ENCODE data around the gene SLC1A7.

SLC1A7 gene

DNA sequence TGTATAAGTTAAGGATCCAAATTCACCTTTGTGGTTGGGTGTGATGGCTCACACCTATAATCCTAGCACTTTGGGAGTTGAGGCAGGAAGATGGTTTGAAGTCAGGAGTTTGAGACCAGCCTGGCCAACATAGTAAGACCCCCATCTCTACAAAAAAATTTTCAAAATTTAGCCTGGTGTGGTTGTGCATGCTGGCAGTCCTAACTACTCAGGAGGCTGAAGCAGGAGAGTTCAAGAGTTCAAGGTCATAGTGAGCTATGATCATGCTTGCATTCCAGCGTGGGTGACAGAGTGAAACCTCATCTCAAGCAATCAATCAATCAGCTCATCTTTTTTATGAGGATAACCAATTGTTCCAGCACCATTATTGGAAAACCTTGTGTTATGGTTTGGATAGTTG is 16.5 kb upstream of the SLC1A7 start:
- DNase-seq, result no peak

DNA sequence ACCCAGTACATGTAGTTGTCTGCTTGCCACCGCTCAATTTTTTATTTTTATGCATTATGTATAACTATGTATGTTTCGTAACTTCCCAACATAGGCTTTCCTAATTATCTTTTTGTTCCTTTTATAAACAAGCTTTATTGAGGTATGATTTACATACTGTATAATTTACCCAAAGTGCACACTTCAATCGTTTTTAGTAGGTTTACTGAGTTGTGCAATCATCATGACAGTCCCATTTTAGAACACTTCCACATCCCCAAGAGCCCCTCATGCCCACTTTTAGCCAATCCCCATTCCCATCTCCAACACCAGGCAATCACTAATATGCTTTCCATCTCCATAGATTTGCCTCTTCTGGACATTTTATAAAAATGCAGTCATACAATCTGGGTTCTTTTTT is 14.3 kb upstream of the SLC1A7 start:
- no peak for DNase-seq

DNA sequence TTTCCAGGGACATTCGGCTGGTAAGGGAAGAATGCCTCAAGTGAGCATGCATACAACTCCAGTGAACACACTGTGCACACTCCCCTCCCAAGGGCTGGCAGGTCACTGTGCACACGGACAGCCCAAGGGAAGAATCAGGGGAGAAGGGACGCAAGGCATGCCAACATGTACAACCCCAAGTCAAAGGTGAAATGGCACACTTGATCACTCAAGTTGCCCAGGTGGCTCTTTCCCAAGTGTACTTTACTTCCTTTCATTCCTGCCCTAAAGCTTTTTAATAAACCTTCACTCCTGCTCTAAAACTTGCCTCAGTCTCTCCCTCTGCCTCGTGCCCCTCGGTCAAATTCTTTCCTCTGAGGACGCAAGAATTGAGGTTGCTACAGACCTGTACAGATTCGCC is 13.5 kb upstream of the SLC1A7 start:
- DNase-seq, result no peak

DNA sequence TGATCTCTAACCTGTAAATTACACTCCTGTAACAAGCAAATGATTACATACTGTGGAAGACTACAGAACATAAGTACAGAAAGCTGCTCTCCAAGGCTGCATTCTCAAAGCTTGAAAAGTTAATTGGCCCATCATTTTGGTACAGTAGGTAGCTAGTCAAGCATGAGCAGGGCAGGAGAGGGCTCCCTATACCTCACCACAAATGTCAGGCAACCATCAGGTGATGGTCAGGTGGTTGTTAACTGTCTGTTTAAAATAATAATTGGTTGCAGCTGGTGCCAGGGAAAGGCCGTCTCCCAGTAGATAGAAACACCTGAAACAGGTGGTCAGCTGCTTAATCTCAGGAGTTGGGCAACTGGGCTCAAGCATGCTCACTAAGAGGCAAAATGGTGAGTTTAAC is 13.1 kb upstream of the SLC1A7 start:
- DNase-seq, result no peak

DNA sequence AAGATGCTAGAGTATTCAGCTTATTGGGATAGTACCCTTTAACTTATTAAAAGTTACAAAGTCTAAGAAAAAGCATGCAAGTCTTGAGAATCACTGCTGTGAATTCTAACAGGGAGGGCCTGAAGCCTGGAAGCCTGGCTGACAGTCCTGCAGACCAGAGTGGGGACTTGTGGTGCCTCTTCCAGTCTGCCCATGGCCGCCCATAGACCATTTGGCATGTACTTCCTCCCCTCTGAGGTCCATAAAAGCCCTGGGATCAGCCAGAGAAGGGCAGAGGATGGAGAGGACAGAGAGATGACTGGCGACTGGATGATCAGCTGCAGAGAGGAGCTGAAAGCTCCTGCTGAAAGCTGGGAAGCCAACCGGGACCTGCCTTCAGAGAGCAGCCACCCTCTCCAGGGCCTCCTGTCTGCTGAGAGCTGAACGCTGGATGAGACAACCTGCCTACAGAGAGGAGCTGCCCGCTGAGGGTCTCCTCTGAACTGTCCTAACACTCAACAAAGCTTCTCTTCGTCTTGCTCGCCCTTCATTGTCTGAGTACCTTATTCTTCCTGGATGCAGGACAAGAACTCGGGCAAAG is 12.5 kb upstream of the SLC1A7 start:
- DNase-seq, result no peak

DNA sequence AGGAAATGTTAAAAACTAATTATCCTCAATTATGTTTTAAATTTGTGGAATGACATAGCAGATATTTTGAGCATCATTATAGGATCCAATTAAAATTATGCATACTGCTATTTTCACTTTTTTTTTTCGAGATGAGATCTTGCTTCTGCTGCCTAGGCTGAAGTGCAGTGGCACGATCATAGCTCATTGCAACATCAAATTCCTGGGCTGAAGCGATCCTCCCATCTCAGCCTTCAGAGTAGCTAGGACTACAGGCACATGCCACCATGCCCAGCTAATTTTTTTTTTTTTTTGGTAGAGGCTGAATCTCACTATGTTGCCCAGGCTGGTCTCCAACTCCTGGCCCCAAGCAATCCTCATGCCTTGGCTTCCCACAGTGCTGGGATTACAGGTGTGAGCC is 11.3 kb upstream of the SLC1A7 start:
- no peak for DNase-seq

DNA sequence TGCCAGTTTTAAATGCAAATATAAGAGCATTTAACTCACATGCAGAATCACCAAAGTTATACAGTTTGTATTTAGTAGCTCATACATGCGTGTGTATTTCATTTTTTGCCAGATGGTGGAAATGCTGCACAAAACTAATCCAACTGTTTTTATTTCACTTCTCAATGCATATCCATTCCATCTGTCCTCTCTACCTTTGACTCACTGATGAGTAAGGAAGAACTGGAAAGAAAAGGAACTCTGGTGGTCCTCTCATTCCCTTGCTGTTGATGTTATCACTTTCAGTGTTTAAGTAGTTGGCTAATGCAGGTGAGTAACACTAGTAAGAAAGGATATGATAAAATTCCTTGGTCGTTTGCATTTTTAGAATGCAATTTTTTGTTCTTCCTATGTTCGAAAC is 5.7 kb upstream of the SLC1A7 start:
- no peak for DNase-seq

DNA sequence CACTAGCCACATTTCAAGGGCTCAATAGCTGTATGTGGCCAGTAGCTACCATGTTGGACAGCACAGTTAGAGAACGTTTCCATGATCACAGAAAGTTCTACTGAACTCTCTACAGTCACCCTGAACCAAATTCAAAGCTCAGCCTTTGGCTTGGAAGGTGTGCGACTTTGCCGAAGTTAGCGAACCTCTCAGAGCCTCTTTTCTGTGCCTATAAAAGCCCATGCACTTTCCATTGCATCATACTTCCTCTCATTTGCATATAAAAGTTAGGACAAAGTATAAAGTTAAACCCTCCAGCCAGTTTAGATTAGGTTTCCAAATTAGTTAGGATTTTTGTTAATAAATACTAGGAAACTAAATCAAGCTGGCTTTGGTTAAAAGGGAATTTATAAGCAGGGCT is 4.7 kb upstream of the SLC1A7 start:
- DNase-seq, result no peak

DNA sequence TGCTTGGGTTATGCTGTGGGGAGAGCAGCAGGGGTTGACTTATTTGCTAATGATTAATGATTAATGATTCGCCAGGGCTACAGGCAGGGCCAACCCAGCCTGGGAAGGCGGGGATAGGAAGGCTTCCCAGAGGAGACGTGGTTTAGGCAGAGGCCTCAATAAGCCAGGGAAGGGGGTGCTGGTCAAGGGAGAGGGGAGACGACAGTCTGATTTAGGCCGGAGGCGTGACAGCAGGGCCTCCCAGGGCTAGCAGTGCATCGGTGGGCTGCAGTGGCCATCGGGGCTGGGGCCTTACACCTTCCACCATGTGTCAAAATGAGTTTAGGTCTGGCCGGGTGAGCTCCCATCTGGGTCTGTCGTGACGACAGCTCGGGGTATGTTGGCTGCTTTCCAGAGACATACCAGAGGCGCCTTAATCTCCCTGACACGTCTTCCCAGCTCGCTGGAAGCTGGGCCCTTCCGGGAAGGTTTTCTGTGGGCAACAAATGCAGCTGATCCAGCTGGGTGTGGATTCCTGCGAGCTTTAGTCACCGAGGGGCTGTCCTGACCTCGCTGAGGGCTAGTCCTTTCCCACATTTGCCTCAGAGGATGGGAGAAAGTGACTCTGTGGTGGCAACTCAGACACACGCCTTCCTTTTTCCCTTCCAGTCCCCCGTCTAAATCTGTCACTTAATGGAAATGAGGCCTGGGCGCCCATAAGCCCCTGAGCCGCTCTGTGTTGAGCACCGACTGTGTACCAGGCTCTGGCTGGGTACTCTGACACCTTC is 3.7 kb upstream of the SLC1A7 start:
- DNase-seq, result no peak

DNA sequence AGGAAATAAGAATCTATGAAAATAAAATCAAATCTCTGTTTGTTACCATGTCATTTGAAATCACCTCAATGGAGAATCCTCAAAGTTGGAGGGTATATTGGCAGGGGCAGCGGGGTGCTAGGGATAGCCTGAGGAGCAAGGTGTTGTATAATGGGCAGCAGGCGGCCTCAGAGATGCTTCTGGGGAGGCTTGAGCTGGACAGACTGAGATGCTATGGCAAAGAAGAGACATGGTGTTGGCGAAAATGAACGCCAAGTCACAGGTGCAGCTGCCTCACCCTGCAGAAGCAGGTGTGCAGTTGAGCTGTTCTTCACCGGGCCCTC is 3.1 kb upstream of the SLC1A7 start:
- no peak for DNase-seq

DNA sequence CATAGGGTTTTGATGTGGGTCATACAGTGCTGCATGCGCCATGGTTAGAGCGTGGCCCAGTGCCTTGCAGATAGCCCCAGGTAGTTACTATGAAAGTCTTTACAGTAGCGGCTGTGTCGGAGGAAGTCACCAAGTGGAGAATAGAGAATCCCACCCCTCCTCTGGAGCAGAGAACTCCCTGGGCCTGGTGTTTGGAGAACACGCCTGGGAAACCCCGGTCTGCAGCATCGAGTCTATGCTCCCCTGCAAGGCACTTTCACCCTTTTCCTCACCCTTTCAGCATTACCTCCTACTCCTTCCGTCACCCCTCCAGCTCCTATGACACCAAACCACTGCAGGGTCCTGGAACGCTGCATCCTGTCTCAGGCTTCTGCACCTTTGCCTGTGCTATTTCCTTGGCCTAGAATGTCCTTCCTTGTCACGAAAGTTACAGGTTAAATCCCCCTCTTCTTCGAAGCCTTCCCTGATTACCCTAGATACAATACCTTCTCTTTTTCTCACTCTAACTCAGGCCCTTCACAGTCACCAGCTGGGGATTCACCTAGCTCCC is 2.7 kb upstream of the SLC1A7 start:
- no peak for DNase-seq

DNA sequence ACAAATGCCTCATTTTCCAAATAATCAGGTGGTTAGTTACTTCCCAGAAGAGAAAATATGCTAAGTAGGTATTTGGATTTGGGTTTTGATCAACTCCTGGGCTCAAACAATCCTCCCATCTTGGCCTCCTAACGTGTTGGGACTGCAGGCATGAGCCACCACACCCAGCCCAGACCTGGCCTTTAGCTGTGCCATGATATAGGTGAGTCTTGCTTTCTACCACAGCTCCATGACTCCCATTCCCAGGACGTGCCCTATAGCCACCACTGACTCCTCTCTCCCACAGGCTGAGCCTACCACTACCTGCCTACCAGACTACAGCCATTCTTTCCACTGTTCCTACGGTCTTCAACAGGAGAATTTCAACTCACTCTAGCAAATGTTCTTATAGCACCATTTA is 1.8 kb upstream of the SLC1A7 start:
- DNase-seq, result no peak

DNA sequence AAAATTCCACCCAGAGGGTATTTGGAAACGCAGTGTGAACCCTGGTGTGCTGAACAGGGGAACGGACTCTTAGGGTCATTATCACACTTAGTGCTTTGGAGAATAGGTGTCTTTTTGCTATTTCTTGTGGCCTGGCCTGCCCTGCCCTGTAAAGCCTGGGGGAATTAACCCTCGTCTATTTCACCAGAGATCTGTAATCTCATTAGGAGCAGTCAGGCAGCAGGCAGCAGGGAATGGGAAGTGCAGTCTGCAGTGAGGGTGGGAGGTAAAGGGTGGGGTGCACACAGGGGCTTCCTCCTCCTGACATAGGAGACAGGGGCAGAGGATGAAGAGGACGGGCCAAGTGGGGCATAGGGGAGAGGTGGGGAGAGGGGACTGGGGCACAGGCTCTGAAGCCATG is 1.1 kb upstream of the SLC1A7 start:
- no peak for DNase-seq

DNA sequence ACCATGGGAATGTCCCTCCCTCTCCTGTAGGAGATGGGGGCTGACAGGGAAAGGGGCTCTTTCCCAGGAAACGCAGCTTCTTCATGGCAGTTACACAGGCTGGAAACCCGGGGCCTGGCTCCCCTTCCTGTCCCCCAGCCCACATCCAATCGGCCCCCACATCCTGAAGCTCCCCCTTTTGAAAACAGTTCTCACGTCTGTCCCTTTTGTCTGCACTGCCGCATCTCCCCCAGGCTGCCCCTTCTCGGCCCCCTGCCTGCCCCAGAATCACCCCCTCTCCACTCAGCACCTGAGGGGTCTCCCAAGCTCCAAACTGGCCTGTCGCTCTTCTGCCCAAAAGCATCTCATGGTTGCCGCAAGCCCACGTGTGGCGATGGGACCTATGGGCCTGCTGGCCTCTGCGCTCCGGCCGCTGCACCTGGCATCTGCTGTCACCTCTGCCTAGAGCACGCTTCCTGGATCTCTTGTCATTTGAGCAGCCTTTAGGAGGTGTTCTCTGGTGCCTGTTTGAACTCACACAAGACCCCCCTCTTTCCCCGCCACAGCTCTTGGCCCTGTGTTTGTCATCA is 867 bp downstream of the SLC1A7 start:
- no peak for DNase-seq

DNA sequence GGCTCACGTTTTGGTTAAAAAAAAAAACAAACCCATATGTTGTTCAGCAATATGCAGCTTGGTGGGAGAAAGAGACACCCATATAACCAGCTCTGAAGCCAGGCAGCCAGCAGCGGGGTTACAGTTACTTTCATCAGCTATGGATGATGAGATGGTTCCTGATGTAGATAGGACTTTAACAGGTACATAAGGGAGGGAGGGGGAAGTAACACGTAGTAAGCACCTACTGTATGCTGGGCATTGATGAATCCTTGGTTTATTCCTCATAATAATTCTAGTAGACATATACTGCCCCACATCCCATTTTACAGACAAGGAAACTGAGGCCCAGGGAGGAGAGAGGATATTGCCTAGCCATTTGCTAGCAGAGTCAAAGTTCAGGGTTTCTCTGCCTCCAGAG is 2.0 kb downstream of the SLC1A7 start:
- no peak for DNase-seq

DNA sequence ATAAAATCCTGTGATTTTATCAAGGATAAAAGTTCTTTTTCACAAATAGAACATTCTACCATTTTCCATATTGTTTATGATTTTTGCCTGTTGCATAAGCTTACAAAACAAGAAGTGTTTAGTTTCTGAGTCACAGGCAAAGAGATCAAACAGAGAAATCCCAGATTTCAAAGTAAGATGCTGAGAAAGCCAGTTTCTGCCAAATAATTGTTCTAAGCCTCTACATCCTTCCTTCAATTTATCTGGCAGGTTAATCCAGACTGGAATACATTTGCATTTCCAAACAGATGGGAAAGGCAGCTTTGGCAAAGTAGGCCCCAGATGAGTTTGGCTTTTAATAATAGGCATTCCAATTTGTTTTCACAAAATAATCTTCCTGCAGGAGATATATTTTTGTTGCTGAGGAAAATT is 2.5 kb downstream of the SLC1A7 start:
- no peak for DNase-seq

DNA sequence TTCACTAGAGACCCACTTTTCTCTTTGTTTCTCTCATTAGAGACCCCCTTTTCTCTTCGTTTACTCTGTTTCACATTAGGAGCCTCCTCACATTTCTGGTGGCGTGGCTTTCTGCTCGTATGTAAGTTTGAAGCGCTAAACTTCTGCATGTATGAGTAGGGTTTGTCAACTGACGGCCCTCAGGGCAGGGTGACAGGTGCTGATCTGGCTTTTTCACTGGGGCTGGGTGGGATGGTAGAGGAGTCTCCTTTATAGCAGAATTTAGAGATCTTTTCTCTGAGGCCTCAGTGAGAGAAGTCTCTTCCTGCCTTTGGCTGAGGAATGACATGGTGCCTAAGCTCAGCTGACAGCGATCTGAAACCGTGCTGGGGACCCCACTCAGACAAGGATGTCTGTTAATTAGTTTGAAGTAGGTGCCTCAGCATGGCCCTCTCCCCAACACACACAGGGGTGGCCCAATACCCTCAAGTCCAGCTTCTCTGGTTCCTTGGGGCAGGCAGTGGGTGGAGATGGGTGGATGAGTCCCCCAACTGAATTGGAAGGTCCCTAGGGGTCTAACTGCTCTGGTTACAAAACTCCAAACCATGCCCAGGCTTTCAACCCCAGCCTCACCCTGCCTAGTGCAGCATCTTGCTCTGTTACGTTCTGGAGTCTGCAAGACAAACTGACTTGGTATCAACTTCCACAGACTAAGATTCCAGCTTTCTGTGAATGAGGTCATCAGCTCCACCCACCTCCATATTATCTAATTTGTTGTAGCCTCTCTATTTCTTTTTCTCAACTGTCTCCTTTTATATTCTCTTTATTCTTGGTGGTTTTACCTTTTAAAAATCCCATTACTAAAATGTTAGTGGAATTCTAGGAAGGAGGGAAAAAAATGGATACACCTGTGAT is 3.2 kb downstream of the SLC1A7 start:
- DNase-seq, result no peak

DNA sequence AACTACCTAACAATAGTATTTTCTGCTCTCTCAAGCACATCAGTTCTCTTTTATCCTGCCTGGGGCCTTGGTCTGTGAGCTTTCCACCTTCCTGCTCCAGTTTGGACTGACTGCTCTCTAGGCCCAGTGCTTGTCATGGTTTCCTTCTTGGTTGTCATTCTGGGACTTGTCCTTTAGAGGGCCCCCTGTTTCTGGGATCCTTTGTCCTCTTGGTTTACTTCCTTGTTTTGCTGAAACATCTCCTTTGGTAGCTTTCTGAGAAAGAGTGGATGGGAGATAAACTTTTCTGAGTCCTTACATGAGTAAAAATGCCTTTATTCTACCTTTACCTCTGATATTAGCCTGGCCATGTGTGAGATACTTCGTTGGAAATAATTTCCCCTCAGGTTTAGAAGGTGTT is 4.7 kb downstream of the SLC1A7 start:
- no peak for DNase-seq

DNA sequence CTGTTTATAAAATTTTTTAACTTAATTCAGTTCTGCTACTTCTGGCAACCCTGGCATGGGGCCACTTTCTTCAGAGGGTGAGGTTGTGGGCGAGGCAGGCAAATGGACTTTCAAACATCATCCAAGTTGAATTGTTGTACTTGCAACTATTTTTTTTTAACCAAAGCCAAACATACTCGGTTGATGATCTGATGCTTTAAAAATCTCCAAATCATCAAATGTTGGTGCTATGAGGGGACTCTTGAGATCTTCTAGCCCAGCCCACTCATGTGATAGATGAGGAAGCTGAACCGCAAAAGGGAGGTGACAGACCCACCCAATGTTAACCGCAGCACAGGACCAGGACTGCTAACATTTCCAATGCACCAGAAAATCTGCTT is 6.7 kb downstream of the SLC1A7 start:
- DNase-seq, result no peak

DNA sequence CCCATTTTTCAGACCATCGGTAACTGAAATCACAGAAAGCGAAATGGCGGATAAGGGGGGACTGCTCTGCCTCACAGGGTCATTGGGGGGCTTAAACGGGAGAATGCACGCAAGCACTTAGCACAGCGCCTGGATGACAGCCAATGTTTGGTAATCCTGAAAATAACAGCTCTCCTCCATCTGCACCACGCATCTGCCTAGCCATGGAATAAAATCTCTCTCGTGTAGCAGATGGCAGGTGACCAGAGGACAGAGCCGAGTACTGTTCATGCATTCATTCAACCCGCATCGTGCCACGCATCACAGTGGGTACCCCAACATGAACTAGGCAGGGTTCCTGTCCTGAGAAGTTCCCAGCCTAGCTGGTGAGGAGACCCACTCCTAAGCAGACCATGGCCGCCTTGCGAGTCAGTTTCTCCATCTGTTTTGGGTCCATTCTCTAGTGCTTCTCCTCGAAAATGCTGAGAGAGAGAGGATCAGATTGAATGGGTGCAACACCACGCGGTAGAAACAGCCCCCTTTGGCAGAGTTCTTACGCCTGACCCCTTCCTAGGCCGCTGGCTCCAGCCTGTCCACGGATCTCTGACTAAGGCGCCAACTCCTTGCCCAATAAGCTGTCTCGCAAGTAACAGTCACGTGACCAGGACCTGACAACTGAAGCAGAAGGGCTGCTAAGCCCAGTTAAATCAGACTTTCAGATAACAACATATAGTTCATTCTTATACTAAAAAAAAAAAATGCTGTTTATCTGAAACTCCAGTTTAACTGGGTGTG is 7.3 kb downstream of the SLC1A7 start:
- no peak for DNase-seq

DNA sequence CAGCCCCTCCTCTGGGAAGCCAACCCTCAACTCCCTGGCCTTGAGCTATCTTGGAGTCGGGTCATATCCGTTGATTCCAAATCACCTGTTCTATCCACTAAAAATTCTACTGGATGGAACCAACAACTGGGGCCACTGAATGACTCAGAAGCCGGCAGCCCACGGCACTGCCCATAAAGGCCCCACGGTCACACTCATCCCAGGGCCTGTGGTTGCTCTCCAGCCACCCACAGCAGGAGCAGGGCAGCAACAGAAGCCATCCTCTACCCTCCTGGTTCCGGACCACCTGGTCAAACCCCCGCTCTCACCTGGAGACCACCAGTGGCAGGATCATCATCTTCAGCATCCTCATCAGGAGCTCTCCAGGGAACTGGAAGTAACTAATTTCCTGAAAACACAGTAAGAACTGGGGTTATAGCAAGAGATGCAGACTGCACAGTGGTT is 8.4 kb downstream of the SLC1A7 start:
- no peak for DNase-seq

DNA sequence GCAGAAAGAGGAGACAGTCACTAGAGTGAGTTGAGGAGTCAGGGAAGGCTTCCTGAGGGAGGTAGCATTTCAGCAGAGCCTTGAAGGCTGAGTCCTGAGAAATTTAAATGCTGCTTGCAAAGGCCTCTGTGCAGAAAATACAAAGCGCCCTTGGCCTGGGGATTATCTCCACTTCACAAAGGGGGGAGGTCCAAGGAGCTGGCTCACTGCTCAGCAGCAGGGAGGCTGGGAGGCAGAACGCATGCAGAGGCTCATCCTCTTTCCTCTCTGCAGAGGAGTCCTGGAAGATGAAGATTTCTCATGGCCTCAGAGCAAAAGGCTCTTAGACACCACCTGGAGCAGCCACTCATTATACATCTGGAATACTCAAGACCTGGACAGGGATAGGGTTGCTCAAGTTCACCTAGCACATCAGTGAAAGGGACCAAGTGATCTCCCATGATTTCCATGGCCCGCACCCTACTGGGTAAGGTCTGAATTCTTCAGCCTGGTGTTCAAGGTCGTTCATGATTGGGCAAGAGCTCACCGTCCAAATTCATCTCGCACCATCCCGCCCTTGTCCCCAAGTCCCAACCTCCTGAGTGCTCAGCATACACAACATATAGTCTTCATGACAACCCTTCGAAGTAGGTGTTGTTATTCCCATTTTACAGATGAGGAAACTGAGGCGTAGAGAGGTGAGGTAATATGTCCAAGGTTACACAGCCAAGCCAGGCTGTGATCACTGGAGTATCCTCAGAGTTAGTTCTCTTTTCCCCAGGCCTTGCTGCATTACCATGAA is 9.0 kb downstream of the SLC1A7 start:
- no peak for DNase-seq

Measured in NCI-H1930 (cell line).